Neuronal stem cell (in vitro differentiated cells): Measurements from ENCODE around the gene BAIAP2.

Experiments used
- DNase-seq: peaks from one replicate; pipeline ENCODE4 v3.0.0-alpha.2; 2013; ENCODE audit warnings: low spot score
- H2AFZ ChIP-seq: one replicate; pipeline ENCODE4 v1.6.1; 2013; ENCODE audit warnings: mild to moderate bottlenecking, low read length, inconsistent platforms
- H2AK5ac ChIP-seq: 2 replicates; pipeline ENCODE4 v1.6.1; 2013; ENCODE audit warnings: low read depth, mild to moderate bottlenecking, inconsistent platforms, low read length, moderate library complexity, mixed read lengths
- H2BK120ac ChIP-seq: 2 replicates; pipeline ENCODE4 v1.6.1; 2013; ENCODE audit warnings: low read depth, mild to moderate bottlenecking, inconsistent platforms, low read length, moderate library complexity, mixed read lengths
- H2BK12ac ChIP-seq: one replicate; pipeline ENCODE4 v1.6.1; 2013; ENCODE audit warnings: low read length, inconsistent platforms
- H2BK15ac ChIP-seq: 2 replicates; pipeline ENCODE4 v1.6.1; 2013; ENCODE audit warnings: mild to moderate bottlenecking, low read length, inconsistent platforms, mixed read lengths
- H2BK5ac ChIP-seq: one replicate; pipeline ENCODE4 v1.6.1; 2013; ENCODE audit warnings: inconsistent platforms, mild to moderate bottlenecking, low read length, moderate library complexity
- H3K14ac ChIP-seq: one replicate; pipeline ENCODE4 v1.6.1; 2013; ENCODE audit warnings: low read length, inconsistent platforms
- H3K18ac ChIP-seq: 2 replicates; pipeline ENCODE4 v1.6.1; 2013; ENCODE audit warnings: low read length, inconsistent platforms
- H3K23ac ChIP-seq: 2 replicates; pipeline ENCODE4 v1.6.1; 2013; ENCODE audit warnings: low read depth, mild to moderate bottlenecking, mixed read lengths, low read length, inconsistent platforms; ENCODE audit not compliant: poor library complexity
- H3K27ac ChIP-seq: replicated peaks from 3 replicates; pipeline ENCODE4 v1.5.1; 2013; ENCODE audit warnings: low read length, inconsistent platforms
- H3K27me3 ChIP-seq, 3 experiments: 2 replicates each; pipeline ENCODE4 v1.6.1; 2013; ENCODE audit warnings: low read length in 3 of 3, mild to moderate bottlenecking in 2 of 3, inconsistent platforms in 1 of 3, low read depth in 1 of 3, mixed read lengths in 1 of 3, moderate library complexity in 1 of 3; ENCODE audit not compliant: control insufficient read depth in 3 of 3, insufficient read depth in 3 of 3
- H3K36me3 ChIP-seq, 2 donors: replicated peaks in 1 of 2; 2 replicates each; pipeline ENCODE4 v1.6.1; 2013; ENCODE audit warnings: low read length in 2 of 2; ENCODE audit not compliant: control insufficient read depth in 2 of 2, insufficient read depth in 2 of 2
- H3K4ac ChIP-seq: 2 replicates; pipeline ENCODE4 v1.6.1; 2013; ENCODE audit warnings: inconsistent platforms, mild to moderate bottlenecking, low read length, moderate library complexity
- H3K4me1 ChIP-seq, 2 donors: 1 replicate in 1 of 2; 2 replicates in 1 of 2; pipeline ENCODE4 v1.6.1; 2013; ENCODE audit warnings: low read length in 2 of 2, low read depth in 1 of 2; ENCODE audit not compliant: control insufficient read depth in 2 of 2, insufficient read depth in 1 of 2
- H3K4me2 ChIP-seq: one replicate; pipeline ENCODE4 v1.6.1; 2013; ENCODE audit warnings: mild to moderate bottlenecking, low read length, inconsistent platforms; ENCODE audit not compliant: insufficient read depth, poor library complexity, severe bottlenecking
- H3K4me3 ChIP-seq, 2 donors: 2 replicates each; pipeline ENCODE4 v1.5.1; 2013; ENCODE audit warnings: low read length in 2 of 2, mild to moderate bottlenecking in 2 of 2, inconsistent platforms in 1 of 2, moderate library complexity in 1 of 2
- H3K79me1 ChIP-seq: one replicate; pipeline ENCODE4 v1.6.1; 2013; ENCODE audit warnings: low read depth, mild to moderate bottlenecking, inconsistent platforms, low read length, moderate library complexity
- H3K9ac ChIP-seq: one replicate; pipeline ENCODE4 v1.6.1; 2013; ENCODE audit warnings: mild to moderate bottlenecking, low read depth, low read length, inconsistent platforms; ENCODE audit not compliant: poor library complexity
- H3K9me3 ChIP-seq, 2 donors: replicated peaks in 1 of 2; 2 replicates each; pipeline versions ENCODE3 to v1.6.1; 2013; ENCODE audit warnings: low read length in 2 of 2, mild to moderate bottlenecking in 2 of 2, inconsistent platforms in 1 of 2, low read depth in 1 of 2, mixed read lengths in 1 of 2, moderate library complexity in 1 of 2; ENCODE audit not compliant: control insufficient read depth in 2 of 2, insufficient read depth in 1 of 2
- H4K8ac ChIP-seq: one replicate; pipeline ENCODE4 v1.6.1; 2013; ENCODE audit warnings: low read depth, mild to moderate bottlenecking, inconsistent platforms, low read length, moderate library complexity
- H4K91ac ChIP-seq: one replicate; pipeline ENCODE4 v1.6.1; 2013; ENCODE audit warnings: low read length, low read depth, mild to moderate bottlenecking, inconsistent platforms; ENCODE audit not compliant: poor library complexity
- WGBS, 2 donors: extraction: QIAGEN DNeasy Blood & Tissue Kit; methylation state at CpG; one replicate each; pipeline ENCODE4 v1.1.7; 2013; ENCODE audit warnings: missing lambda C conversion rate in 2 of 2, mixed read lengths in 1 of 2; ENCODE audit not compliant: insufficient read length in 2 of 2, insufficient replicate concordance in 1 of 2; ENCODE audit errors: extremely low coverage in 2 of 2; 5-methylcytosine and 5-hydroxymethylcytosine counted together

Gene BAIAP2

DNA sequence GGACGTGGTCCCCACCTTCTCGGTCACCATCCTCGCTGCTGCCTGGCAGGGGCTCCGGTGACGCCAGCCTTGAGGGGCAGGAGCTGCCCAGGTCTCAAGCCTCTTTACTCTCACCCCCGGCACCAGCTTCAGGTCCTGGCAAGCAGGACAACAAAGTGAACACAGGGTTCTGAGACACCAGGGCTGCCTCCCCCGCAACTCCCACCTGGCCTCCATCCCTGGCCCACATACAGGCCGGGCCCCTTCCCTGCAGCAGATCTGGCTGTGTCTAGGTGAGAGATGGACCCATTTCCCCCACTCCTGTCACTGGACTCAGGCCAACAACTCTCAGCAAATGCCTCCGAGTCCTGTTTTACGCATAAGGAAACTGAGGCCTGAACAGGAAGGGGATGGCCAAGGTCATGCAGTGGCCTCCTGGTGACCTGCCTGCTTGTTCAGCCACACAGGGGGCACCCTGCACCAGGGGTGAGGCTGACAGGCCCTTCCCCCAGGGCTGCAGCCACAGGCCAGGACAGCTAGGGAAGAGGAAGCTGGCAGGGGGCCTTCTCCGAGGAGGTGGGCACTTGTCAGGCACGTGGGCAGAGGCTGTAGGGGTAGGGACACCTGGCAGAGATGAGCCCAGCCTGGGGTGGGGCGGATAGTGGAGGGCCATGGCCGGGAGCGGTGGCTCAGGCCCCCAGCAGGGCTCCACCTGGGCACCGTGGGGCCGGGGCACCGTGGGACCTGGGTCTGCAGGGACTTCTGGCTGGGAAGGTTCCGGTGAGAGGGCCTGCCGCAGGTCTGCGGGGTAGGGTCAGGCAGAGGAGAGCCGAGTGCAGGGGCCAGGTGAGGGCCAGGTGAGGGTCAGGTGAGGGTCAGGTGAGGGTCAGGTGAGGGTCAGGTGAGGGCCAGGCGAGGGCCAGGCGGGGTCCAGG is 83.6 kb downstream of the BAIAP2 start:
- H3K4me2 ChIP-seq, result peak overlapping the region; percentile 93
- H3K4me1 ChIP-seq, result peaks cover 0 to 5% of the 10 kb centered on the region in 2 donors
- H2AFZ ChIP-seq, result no peak overlapping the region
- H3K79me1 ChIP-seq, result peaks cover 5% of the 10 kb centered on the region
- no CpG with 5 or more reads among the region's 24 CpGs for WGBS, 2 donors
- H3K9ac ChIP-seq, result peak overlapping the region; percentile 37
- H3K4me3 ChIP-seq, result no peak overlapping the region
- H3K14ac ChIP-seq, result peak overlapping the region; percentile 89
- peak overlapping the region; percentile 82 for H4K8ac ChIP-seq
- peaks cover 0 to 8% of the 10 kb centered on the region in 2 donors for H3K36me3 ChIP-seq
- DNase-seq, result no peak
- no peak overlapping the region for H4K91ac ChIP-seq
- no peak overlapping the region for H2BK120ac ChIP-seq
- peaks cover 0 to 25% (median 0%) of the 10 kb centered on the region in 3 experiments for H3K27me3 ChIP-seq
- no peak overlapping the region for H3K4ac ChIP-seq
- peak overlapping the region; percentile 98 for H3K23ac ChIP-seq
- no peaks in the 10 kb centered on the region for H3K9me3 ChIP-seq
- peak overlapping the region; percentile 100 for H3K18ac ChIP-seq
- H3K27ac ChIP-seq, result no peak overlapping the region
- H2BK5ac ChIP-seq, result peak overlapping the region; percentile 53
- H2AK5ac ChIP-seq, result peak overlapping the region; percentile 66
- no peak overlapping the region for H2BK12ac ChIP-seq
- peak overlapping the region; percentile 67 for H2BK15ac ChIP-seq

GRCh38 chr17:81119223-81120148 is 84.5 kb downstream of the BAIAP2 start:
- Histone ChIP-seq H2BK12ac (peak overlapping the region; percentile 82), H3K27me3 (peaks cover 0 to 25% (median 0%) of the 10 kb centered on the region in 3 experiments), H3K4ac (peak overlapping the region; percentile 84), H3K14ac (peak overlapping the region; percentile 89), H2AK5ac (peak overlapping the region; percentile 66), H3K9ac (peak overlapping the region; percentile 81), H3K4me3 (peak overlapping the region in 1 of 2 donors; percentile 82), H3K4me1 (peaks cover 0 to 5% of the 10 kb centered on the region in 2 donors), H4K91ac (no peak overlapping the region), H3K18ac (peak overlapping the region; percentile 100), H4K8ac (peak overlapping the region; percentile 82), H2BK15ac (peak overlapping the region; percentile 54), H3K27ac (no peak overlapping the region), H2AFZ (no peak overlapping the region), H3K9me3 (no peaks in the 10 kb centered on the region), H3K79me1 (peaks cover 5% of the 10 kb centered on the region), H3K36me3 (peaks cover 0 to 8% of the 10 kb centered on the region in 2 donors), H2BK120ac (peak overlapping the region; percentile 81), H3K4me2 (peak overlapping the region; percentile 93), H2BK5ac (peak overlapping the region; percentile 83), H3K23ac (peak overlapping the region; percentile 98)
- DNase-seq, result peak; percentile 90
- no CpG with 5 or more reads among the region's 89 CpGs for WGBS, 2 donors

- H3K79me1 ChIP-seq, result peaks cover 5% of the 10 kb centered on the region
- H3K14ac ChIP-seq, result peak overlapping the region; percentile 56
- no peak overlapping the region for H3K4me2 ChIP-seq
- no peak overlapping the region for H3K4ac ChIP-seq
- H3K4me3 ChIP-seq, result no peak overlapping the region
- peaks cover 0 to 25% (median 0%) of the 10 kb centered on the region in 3 experiments for H3K27me3 ChIP-seq
- H2BK15ac ChIP-seq, result peak overlapping the region; percentile 54
- peak overlapping the region; percentile 66 for H2AK5ac ChIP-seq
- DNase-seq, result no peak
- no peak overlapping the region for H4K91ac ChIP-seq
- H2BK5ac ChIP-seq, result peak overlapping the region; percentile 83
- H3K9ac ChIP-seq, result peak overlapping the region; percentile 3
- peak overlapping the region; percentile 92 for H3K23ac ChIP-seq
- H3K9me3 ChIP-seq, result no peaks in the 10 kb centered on the region
- H3K4me1 ChIP-seq, result peaks cover 0 to 5% of the 10 kb centered on the region in 2 donors
- no CpG with 5 or more reads among the region's 33 CpGs for WGBS, 2 donors
- peaks cover 0 to 8% of the 10 kb centered on the region in 2 donors for H3K36me3 ChIP-seq
- H2AFZ ChIP-seq, result no peak overlapping the region
- H3K27ac ChIP-seq, result no peak overlapping the region
- H2BK120ac ChIP-seq, result no peak overlapping the region
- H4K8ac ChIP-seq, result no peak overlapping the region
- peak overlapping the region; percentile 82 for H2BK12ac ChIP-seq
- H3K18ac ChIP-seq, result peak overlapping the region; percentile 87
These were observed 85.2 kb downstream of the BAIAP2 start for GRCh38 chr17:81120149-81120484.
